Breast epithelium (tissue), 3 donors: ENCODE measurements around the gene OR2J3.

Experiments
- CTCF ChIP-seq, 3 donors: fragments of 450-650 bp; IDR thresholded peaks; one replicate each; pipeline ENCODE4 v1.5.1; 2016 to 2017; ENCODE audit warnings: antibody characterized with exemption in 3 of 3, mild to moderate bottlenecking in 3 of 3, moderate library complexity in 3 of 3
- POLR2A ChIP-seq: fragments of 450-650 bp; IDR thresholded peaks from one replicate; pipeline ENCODE4 v1.6.1; 2016; ENCODE audit warnings: antibody characterized with exemption, mild to moderate bottlenecking, moderate library complexity

- TF ChIP-seq CTCF (IDR thresholded peaks at IDR 0.05) (no peak), POLR2A (no peak)
Observed at GRCh38 chr6:29082457-29082856, 25.4 kb upstream of the OR2J3 start.
